Measurements from ENCODE around the gene ZNF518B.
"Not testable (repeated sequence)": the region's sequence is repeated elsewhere in the genome, so short reads cannot be mapped to it uniquely, and the experiment has no call there.

ZNF518B gene

DNA sequence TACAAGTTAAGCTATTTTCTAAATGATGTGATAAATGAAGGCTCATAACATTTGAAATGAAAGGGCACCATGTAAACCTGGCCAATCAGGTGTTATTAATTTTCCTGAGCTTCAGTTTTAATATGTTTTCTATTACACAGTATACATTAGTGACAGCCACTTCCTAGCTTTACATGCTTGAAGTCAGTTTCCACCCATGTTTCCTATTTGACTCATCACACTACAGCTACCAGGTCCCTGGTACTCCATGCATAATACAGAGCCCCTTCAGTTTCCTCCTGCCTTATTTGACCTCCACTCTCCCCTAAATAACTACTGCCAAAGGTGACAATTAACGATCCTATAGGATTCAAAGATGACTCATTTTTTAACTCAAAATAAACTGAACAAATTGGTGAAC is 18.3 kb downstream of the ZNF518B start:
- Mint-ChIP-seq H3K27ac (no peak overlapping the region), H3K9me3 (peaks cover 23% of the 10 kb centered on the region), H3K36me3 (ENCODE audit: low read depth) (peaks cover 26% of the 10 kb centered on the region), H3K27me3 (ENCODE audit: low read depth) (no peaks in the 10 kb centered on the region), H3K4me1 (ENCODE audit: low read depth) (peaks cover 6% of the 10 kb centered on the region), H3K4me3 (no peak overlapping the region)
- no peak for DNase-seq (ENCODE audit: low spot score)

DNA sequence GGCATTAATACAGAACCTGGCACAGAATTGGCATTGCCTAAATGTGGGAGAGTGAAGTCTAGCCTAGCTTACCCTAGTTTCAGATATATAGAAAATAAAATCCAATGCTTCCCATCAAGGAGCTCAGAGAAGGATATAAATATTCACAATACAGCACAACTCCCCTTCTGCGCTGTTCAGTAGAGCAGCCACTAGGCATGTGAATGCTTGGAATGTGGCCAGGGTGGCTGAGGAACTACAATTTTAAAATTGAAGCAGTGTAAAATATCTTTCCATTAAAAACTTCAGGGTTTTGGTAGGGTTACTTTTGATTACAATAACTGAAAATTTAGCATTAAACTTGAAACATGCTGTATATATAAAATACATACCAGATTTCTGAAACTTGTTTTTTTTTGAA is 19.5 kb downstream of the ZNF518B start:
- Mint-ChIP-seq H3K27ac (no peak overlapping the region), H3K36me3 (ENCODE audit: low read depth) (peaks cover 16% of the 10 kb centered on the region), H3K4me3 (no peak overlapping the region), H3K9me3 (peaks cover 14% of the 10 kb centered on the region), H3K27me3 (ENCODE audit: low read depth) (no peaks in the 10 kb centered on the region), H3K4me1 (ENCODE audit: low read depth) (peaks cover 6% of the 10 kb centered on the region)
- DNase-seq (ENCODE audit: low spot score) = no peak

DNA sequence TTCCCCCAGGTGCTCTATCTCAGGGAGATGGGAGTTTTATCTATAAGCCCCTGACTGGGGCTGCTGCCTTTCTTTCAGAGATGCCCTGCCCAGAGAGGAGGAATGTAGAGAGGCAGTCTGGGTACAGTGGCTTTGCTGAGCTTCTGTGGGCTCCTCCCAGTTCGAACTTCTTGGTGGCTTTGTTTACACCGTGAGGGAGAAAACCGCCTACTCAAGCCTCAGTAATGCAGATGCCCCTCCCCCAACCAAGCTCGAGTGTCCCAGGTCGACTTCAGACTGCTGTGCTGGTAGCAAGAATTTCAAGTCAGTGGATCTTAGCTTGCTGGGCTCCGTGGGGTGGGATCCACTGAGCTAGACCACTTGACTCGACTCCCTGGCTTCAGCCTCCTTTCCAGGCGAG is 29.5 kb downstream of the ZNF518B start:
- not testable (repeated sequence) for H3K4me1 Mint-ChIP-seq (ENCODE audit: low read depth); H3K27me3 Mint-ChIP-seq (ENCODE audit: low read depth); H3K4me3 Mint-ChIP-seq; H3K9me3 Mint-ChIP-seq; H3K27ac Mint-ChIP-seq; DNase-seq (ENCODE audit: low spot score); H3K36me3 Mint-ChIP-seq (ENCODE audit: low read depth)

DNA sequence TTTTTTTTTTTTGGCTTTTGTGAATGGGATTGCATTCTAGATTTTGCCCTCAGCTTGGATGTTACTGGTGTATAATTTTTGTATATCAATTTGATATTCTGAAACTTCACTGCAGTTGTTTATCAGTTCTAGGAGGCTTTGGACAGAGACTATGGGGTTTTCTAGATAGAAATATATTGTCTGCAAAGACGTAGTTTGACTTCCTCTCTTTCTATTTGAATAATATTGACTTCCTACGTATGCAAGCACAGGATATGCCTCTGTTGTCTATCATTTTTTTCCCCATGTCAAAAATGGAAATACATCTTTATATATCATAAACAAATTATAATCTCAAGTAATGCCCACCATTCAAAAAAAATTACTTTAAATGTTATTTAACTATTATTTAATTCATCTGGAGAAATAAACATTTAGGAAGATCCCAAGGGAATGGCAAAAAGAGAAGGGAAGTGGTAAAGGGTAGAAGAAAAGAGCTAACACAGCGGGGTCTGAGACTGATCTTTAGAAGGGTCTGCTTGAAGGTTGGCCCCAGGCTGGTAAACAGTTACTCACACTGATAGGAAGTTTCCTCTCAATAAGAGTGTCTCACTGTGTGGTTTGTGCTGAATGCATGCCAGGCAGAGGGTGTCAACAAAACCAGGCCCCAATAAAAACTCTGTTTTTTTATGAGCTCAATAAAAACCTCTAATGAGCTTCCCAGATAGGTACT is 35.7 kb downstream of the ZNF518B start:
- Mint-ChIP-seq H3K4me1 (ENCODE audit: low read depth) (peaks cover 6% of the 10 kb centered on the region), H3K9me3 (peaks cover 13% of the 10 kb centered on the region), H3K27ac (no peak overlapping the region), H3K36me3 (ENCODE audit: low read depth) (no peaks in the 10 kb centered on the region), H3K4me3 (no peak overlapping the region), H3K27me3 (ENCODE audit: low read depth) (no peaks in the 10 kb centered on the region)
- no peak for DNase-seq (ENCODE audit: low spot score)

DNA sequence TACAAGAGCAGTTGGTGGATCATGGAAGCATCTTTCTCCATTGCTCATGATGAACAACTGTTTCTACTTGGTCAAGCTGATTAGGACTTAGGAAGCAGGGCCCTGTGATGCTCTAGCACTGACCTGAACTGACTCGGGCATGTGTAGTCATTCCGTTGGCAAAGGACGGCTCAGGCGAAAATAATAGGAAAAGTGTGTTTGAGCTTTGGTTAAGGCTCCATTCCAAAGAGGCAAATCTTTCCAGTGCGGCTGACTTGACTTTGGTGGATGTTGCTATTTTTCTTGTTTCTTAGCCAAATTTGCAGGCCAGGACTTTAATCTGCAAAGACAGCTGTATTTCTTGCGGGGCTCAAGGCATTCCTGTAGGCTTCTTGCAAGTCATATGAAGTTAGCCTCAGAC is 39.5 kb downstream of the ZNF518B start:
- H3K9me3 Mint-ChIP-seq = peaks cover 10% of the 10 kb centered on the region
- peaks cover 11% of the 10 kb centered on the region for H3K4me1 Mint-ChIP-seq (ENCODE audit: low read depth)
- no peaks in the 10 kb centered on the region for H3K27me3 Mint-ChIP-seq (ENCODE audit: low read depth)
- H3K4me3 Mint-ChIP-seq = no peak overlapping the region
- H3K27ac Mint-ChIP-seq = no peak overlapping the region
- no peaks in the 10 kb centered on the region for H3K36me3 Mint-ChIP-seq (ENCODE audit: low read depth)
- DNase-seq (ENCODE audit: low spot score) = no peak

DNA sequence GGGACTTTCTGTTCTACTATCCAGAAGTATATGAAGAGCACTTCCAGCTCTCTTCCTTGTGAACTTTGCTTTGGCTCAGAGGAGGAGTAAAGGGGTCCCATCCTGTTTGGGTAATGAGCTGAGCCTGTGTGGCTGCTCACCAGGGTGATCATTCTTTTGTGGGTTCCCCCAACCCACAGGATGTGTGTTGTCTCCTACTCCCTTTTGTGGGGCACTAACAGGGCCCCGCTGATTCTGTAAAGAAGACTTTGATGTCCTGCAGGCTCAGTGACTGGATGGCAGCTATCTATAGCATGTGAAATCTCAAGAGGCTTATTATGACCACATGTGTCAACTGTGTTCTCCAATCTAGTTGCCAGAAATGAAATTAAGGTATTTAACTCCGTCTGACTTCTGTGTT is 40.8 kb downstream of the ZNF518B start:
- H3K4me3 Mint-ChIP-seq = no peak overlapping the region
- no peak for DNase-seq (ENCODE audit: low spot score)
- no peaks in the 10 kb centered on the region for H3K36me3 Mint-ChIP-seq (ENCODE audit: low read depth)
- peaks cover 10% of the 10 kb centered on the region for H3K9me3 Mint-ChIP-seq
- no peaks in the 10 kb centered on the region for H3K27me3 Mint-ChIP-seq (ENCODE audit: low read depth)
- peaks cover 11% of the 10 kb centered on the region for H3K4me1 Mint-ChIP-seq (ENCODE audit: low read depth)
- H3K27ac Mint-ChIP-seq = no peak overlapping the region

DNA sequence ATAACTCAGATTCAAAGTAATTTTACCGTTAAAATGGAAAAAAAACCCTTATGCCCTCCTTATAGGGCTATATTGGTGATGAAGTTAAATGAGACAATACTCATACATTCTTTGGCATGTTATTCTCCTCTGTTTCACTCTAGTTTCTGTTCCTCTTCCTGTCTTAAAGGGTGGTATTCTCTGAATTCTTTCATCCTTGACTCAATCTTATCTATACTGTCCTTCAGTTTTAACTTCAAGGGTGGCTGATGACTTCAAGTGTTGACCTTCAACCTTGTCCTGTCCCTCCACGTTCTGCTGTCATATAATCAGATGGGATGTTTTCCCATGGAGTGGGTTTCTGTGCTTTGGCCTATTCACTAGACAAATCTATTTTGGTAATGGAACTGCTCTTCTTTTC is 44.0 kb downstream of the ZNF518B start:
- Mint-ChIP-seq H3K27me3 (ENCODE audit: low read depth) (no peaks in the 10 kb centered on the region), H3K9me3 (no peaks in the 10 kb centered on the region), H3K4me1 (ENCODE audit: low read depth) (peaks cover 8% of the 10 kb centered on the region), H3K36me3 (ENCODE audit: low read depth) (no peaks in the 10 kb centered on the region), H3K27ac (no peak overlapping the region), H3K4me3 (no peak overlapping the region)
- DNase-seq (ENCODE audit: low spot score) = no peak

DNA sequence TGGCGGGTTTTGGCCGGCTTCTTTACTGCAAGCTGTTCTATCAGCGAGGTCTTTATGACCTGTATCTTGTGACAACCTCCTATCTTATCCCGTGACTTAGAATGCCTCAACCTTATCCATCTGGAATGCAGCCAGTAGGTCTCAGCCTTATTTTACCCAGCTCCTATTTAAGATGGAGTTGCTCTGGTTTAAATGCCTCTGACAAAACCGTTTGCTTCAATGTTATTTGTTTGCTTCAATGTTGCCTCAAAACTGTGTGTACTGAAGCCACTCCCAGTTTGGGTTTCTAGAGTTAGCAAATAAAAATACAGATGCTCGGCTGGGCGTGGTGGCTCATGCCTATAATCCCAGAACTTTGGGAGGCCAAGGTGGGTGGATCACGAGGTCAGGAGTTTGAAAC is 51.6 kb downstream of the ZNF518B start:
- Mint-ChIP-seq H3K36me3 (ENCODE audit: low read depth) (no peaks in the 10 kb centered on the region), H3K4me1 (ENCODE audit: low read depth) (no peaks in the 10 kb centered on the region), H3K4me3 (no peak overlapping the region), H3K27me3 (ENCODE audit: low read depth) (no peaks in the 10 kb centered on the region), H3K27ac (no peak overlapping the region), H3K9me3 (no peaks in the 10 kb centered on the region)
- DNase-seq (ENCODE audit: low spot score) = no peak

DNA sequence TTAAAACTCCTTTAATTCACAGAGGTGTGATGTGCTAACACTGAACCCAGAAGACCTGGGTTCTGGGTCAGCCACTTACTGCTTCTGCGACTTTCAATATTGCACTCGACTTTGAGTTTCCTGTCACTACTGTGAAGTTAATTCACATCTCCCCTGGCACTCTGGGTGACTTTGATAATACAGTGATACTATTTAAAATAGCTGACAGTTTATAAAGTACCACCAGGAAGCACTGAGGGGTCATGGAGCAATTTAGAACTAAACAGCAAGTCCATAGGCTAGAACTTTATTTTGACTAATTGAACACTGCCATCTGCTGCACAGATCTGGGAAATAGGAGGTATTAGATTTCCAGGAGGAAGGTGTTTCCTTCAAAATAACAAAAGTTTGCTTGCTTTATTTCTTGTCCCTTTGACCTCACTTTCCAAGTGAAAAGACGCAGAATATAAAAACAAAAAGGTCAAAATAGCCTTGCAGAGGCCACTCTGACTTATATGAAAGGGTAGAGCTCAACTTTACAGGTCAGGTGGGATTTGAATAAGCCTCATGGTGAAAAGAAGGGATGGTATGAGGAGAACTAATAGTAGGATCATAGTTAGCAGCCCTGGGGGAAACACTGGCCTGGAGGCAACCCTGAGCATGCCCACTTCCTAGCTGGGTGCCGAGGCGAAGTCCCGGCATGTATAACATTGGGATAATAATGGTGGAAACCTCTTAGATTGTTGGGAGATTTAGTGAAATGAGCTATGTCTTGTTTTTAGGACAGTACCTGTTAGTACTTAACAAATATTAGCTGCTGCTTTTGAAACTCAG is 53.4 kb downstream of the ZNF518B start:
- no peaks in the 10 kb centered on the region for H3K4me1 Mint-ChIP-seq (ENCODE audit: low read depth)
- no peak overlapping the region for H3K4me3 Mint-ChIP-seq
- no peaks in the 10 kb centered on the region for H3K27me3 Mint-ChIP-seq (ENCODE audit: low read depth)
- H3K36me3 Mint-ChIP-seq (ENCODE audit: low read depth) = no peaks in the 10 kb centered on the region
- no peak for DNase-seq (ENCODE audit: low spot score)
- no peaks in the 10 kb centered on the region for H3K9me3 Mint-ChIP-seq
- H3K27ac Mint-ChIP-seq = no peak overlapping the region

DNA sequence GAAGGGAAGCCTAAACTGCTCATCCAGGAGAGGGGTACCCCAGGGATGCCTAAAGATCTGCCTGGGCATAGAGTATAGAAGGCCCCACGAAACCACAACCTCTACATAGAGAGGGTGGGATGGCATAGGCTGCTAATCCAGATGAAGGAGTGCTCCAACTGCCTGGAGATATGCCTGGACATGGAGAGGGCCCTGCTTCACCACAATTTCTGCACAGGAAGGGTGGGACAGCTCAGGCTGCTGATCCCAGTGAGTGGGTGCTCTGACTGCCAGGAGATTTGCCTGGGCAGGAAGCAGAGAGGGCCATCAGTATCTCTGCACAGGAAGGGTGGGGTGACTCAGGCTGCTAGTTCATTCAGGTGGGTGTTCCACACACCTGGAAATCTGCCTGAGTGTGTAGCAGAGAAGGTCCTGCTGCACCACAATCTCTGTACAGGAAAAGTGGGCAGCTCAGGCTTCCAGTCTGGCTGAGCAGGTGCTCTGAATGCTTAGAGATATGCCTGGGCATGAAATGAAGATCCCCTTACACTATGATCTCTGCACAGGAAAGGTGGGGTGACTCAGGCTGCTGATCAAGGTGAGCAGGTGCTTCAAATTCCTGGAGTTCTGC is 61.1 kb downstream of the ZNF518B start:
- H3K27me3 Mint-ChIP-seq (ENCODE audit: low read depth) = peaks cover 9% of the 10 kb centered on the region

More for the DNA sequence above, 61.1 kb downstream of the ZNF518B start:
- Mint-ChIP-seq H3K4me1 (ENCODE audit: low read depth) (peaks cover 5% of the 10 kb centered on the region), H3K36me3 (ENCODE audit: low read depth) (no peaks in the 10 kb centered on the region), H3K9me3 (peaks cover 4% of the 10 kb centered on the region), H3K4me3 (no peak overlapping the region), H3K27ac (no peak overlapping the region)
- DNase-seq (ENCODE audit: low spot score) = no peak

Measured in T-helper 2 cell treated with Interferon-gamma antibody and Interleukin-4, amounts not matched to agents 5 μg/mL and 100 μg/mL, for 36 hours (primary cell).